Spleen (tissue), 7 donors: ENCODE data around the gene PLCB1.

Experiments used
- POLR2A ChIP-seq, 3 donors: fragments of 450-650 bp; IDR thresholded peaks; one replicate each; pipeline ENCODE4 v1.5.1; 2017; ENCODE audit warnings: antibody characterized with exemption in 3 of 3, mild to moderate bottlenecking in 1 of 3
- POLR2AphosphoS5 ChIP-seq, 3 donors: sonication (generic); formaldehyde crosslinking; IDR thresholded peaks; one replicate each; pipeline ENCODE4 v1.5.1; 2017; ENCODE audit warnings: antibody characterized with exemption in 3 of 3
- TF ChIP-seq, protein P1 (sequence below), 11 experiments: fragments of 200-600 bp in 7 of 11; fragments of 450-650 bp in 4 of 11; sonication (generic) in 4 of 11; IDR thresholded peaks in 8 of 11; conservative IDR thresholded peaks in 3 of 11; 1 replicate in 7 of 11; 2 replicates in 4 of 11; pipeline versions ENCODE4 v1.4.0 to v1.8.0; 2016 to 2021; ENCODE audit warnings: antibody characterized with exemption in 11 of 11, inconsistent platforms in 4 of 11, mild to moderate bottlenecking in 1 of 11
- donor health status: DM: no; HTN: no; CAD: no; lungs with moderate emphysema.
- donor health status: DM: no; HTN: no; CAD: no.
- donor health status: DM: no; HTN: no; CAD: no.

DNA sequence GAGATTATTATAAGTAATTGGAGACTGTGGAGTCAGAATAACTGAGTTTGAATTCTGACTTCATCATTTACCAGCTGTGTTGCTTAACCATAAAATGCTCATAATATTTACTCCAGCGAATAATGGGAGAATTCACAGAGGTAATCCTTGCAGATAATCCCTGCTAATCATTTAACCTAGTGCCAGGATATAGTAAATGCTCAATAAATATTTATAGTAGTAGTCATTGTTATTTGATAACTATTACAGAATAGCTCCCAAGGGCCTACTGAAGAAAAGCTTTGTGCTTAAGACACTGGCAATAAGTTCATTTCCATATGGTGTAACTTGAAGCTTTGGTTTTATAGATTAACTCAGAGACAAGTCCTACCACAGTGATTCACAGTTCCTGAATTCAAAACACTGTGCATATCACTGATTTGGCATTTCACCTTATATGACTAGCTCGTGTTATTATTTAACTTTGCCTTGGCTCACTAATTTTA lies 728.0 kb downstream of the PLCB1 start:
- TF ChIP-seq, protein P1, sequence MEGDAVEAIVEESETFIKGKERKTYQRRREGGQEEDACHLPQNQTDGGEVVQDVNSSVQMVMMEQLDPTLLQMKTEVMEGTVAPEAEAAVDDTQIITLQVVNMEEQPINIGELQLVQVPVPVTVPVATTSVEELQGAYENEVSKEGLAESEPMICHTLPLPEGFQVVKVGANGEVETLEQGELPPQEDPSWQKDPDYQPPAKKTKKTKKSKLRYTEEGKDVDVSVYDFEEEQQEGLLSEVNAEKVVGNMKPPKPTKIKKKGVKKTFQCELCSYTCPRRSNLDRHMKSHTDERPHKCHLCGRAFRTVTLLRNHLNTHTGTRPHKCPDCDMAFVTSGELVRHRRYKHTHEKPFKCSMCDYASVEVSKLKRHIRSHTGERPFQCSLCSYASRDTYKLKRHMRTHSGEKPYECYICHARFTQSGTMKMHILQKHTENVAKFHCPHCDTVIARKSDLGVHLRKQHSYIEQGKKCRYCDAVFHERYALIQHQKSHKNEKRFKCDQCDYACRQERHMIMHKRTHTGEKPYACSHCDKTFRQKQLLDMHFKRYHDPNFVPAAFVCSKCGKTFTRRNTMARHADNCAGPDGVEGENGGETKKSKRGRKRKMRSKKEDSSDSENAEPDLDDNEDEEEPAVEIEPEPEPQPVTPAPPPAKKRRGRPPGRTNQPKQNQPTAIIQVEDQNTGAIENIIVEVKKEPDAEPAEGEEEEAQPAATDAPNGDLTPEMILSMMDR (IDR thresholded peaks at IDR 0.05 in 8 of 11, conservative IDR thresholded peaks at IDR 0.05 in 3 of 11): no peak
- TF ChIP-seq POLR2A (IDR thresholded peaks at IDR 0.05) (no peak), POLR2AphosphoS5 (IDR thresholded peaks at IDR 0.05) (no peak)
